ENCODE data around the gene MOCOS. TPM values are rescaled to one million over a fixed set of nuclear protein-coding genes. Genes with fewer than 3 reads are reported as not detected.

The MOCOS gene
- total and polyA plus RNA-seq, 2 donors (not counting 1 experiment from before 2014, with no cell fraction given): 0.01 to 0.05 TPM

DNA sequence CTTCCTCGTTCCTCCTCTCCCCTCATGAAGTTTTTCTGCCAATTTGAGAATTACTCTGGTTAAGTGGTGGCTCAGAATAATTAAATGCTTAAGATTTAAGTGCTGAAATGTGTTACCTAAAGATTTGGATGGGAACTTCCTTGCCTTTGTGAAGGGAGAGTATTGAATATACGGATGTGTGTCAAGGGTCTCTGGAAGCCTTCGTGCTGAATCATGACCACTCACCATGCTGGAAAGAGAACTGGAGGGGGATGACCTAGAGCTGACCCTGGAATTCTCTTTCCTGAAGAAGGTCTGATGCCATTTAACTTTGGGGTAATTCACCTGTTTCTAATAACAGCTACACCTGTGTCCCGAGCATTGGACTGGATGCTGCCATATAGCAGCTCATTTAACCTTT is 2.2 kb downstream of the MOCOS start:
- Mint-ChIP-seq H3K9me3 (ENCODE audit: insufficient read depth) (no peaks in the 10 kb centered on the region), H3K27ac (no peak overlapping the region), H3K4me1 (peaks cover 36% of the 10 kb centered on the region), H3K27me3 (peaks cover 31% of the 10 kb centered on the region), H3K4me3 (no peak overlapping the region)
- Histone ChIP-seq H3K4me3 (ENCODE audit: control extremely low read depth in 1 of 5, extremely low read depth in 1 of 5, insufficient read depth in 1 of 5, low read depth in 2 of 5, low read length in 4 of 5) (no peak overlapping the region), H3K9ac (ENCODE audit: low read length) (no peak overlapping the region), H3K4me1 (ENCODE audit: control insufficient read depth in 2 of 2, insufficient read depth in 2 of 2, low read length in 2 of 2) (peaks cover 26 to 31% of the 10 kb centered on the region in 2 donors), H2AFZ (ENCODE audit: insufficient read depth, low read depth, low read length, poor library complexity, severe bottlenecking) (no peak overlapping the region), H4K20me1 (ENCODE audit: control insufficient read depth, insufficient read depth, low read length, poor library complexity, severe bottlenecking) (no peaks in the 10 kb centered on the region), H3K36me3 (replicated peaks in 1 of 2; ENCODE audit: control extremely low read depth in 1 of 2, control insufficient read depth in 1 of 2, extremely low read depth in 1 of 2, insufficient read depth in 2 of 2, low read length in 1 of 2) (no peaks in the 10 kb centered on the region), H3K27ac (ENCODE audit: low read length in 2 of 2) (no peak overlapping the region), H3K79me2 (ENCODE audit: control insufficient read depth, insufficient read depth, low read length) (no peaks in the 10 kb centered on the region), H3K27me3 (replicated peaks in 1 of 4; ENCODE audit: control extremely low read depth in 1 of 4, control insufficient read depth in 3 of 4, insufficient read depth in 4 of 4, low read length in 3 of 4) (peaks cover 0 to 22% (median 10%) of the 10 kb centered on the region in 4 experiments), H3K9me3 (ENCODE audit: control extremely low read depth in 1 of 3, control insufficient read depth in 2 of 3, insufficient read depth in 1 of 3, low read length in 2 of 3) (peaks cover 0 to 11% (median 0%) of the 10 kb centered on the region in 3 donors), H3K4me2 (replicated peaks; ENCODE audit: low read depth, low read length, poor library complexity, severe bottlenecking) (no peak overlapping the region)
- POLR2A ChIA-PET: no interaction called here
- ATAC-seq (ENCODE audit: low read depth) (no peak), DNase-seq (no peak)
- TF ChIP-seq, protein P1, sequence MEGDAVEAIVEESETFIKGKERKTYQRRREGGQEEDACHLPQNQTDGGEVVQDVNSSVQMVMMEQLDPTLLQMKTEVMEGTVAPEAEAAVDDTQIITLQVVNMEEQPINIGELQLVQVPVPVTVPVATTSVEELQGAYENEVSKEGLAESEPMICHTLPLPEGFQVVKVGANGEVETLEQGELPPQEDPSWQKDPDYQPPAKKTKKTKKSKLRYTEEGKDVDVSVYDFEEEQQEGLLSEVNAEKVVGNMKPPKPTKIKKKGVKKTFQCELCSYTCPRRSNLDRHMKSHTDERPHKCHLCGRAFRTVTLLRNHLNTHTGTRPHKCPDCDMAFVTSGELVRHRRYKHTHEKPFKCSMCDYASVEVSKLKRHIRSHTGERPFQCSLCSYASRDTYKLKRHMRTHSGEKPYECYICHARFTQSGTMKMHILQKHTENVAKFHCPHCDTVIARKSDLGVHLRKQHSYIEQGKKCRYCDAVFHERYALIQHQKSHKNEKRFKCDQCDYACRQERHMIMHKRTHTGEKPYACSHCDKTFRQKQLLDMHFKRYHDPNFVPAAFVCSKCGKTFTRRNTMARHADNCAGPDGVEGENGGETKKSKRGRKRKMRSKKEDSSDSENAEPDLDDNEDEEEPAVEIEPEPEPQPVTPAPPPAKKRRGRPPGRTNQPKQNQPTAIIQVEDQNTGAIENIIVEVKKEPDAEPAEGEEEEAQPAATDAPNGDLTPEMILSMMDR (IDR thresholded peaks at IDR 0.05): no peak
- TF ChIP-seq EZH2 (IDR thresholded peaks at IDR 0.05; ENCODE audit: borderline replicate concordance, insufficient read depth, low read depth, low read length, poor library complexity, severe bottlenecking): no peak
- WGBS (ENCODE audit: insufficient coverage): 94% methylated on average over 3 of the region's 4 CpGs
- CTCF ChIA-PET: interaction anchor here (1.2 kb wide), 1 partner anchor 95 kb away, joined by 4 read pairs; no protein-coding TSS in a partner anchor
- intact Hi-C loops (cut with micrococcal nuclease): no loop called here

DNA sequence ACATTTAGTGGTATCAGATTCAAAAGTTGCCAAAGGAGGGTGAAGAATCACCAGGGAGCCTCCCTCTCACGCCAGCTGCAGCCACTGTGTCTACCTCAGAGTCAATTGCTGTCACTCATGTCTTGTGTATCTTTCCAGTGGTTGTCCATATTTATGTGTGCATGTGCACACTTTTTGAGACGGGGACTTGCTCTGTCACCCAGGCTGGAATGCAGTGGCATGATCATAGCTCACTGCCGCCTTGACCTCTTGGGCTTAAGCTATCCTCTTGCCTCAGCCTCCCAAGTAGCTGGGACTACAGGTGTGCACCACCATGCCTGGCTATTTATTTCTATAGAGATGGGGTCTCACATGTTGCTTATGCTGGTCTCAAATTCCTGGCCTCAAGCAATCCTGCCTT is 4.0 kb downstream of the MOCOS start:
- peaks cover 0 to 11% (median 0%) of the 10 kb centered on the region in 3 donors for H3K9me3 ChIP-seq (ENCODE audit: control extremely low read depth in 1 of 3, control insufficient read depth in 2 of 3, insufficient read depth in 1 of 3, low read length in 2 of 3)
- H4K20me1 ChIP-seq (ENCODE audit: control insufficient read depth, insufficient read depth, low read length, poor library complexity, severe bottlenecking): no peaks in the 10 kb centered on the region
- peaks cover 19% of the 10 kb centered on the region for H3K4me1 Mint-ChIP-seq
- no peak overlapping the region for H2AFZ ChIP-seq (ENCODE audit: insufficient read depth, low read depth, low read length, poor library complexity, severe bottlenecking)
- no peak for ATAC-seq (ENCODE audit: low read depth)
- H3K9ac ChIP-seq (ENCODE audit: low read length): no peak overlapping the region
- H3K4me3 ChIP-seq (ENCODE audit: control extremely low read depth in 1 of 5, extremely low read depth in 1 of 5, insufficient read depth in 1 of 5, low read depth in 2 of 5, low read length in 4 of 5): no peak overlapping the region
- H3K27me3 ChIP-seq (replicated peaks in 1 of 4; ENCODE audit: control extremely low read depth in 1 of 4, control insufficient read depth in 3 of 4, insufficient read depth in 4 of 4, low read length in 3 of 4): peaks cover 0 to 22% (median 10%) of the 10 kb centered on the region in 4 experiments
- no peaks in the 10 kb centered on the region for H3K79me2 ChIP-seq (ENCODE audit: control insufficient read depth, insufficient read depth, low read length)
- no peak overlapping the region for H3K27ac Mint-ChIP-seq
- intact Hi-C loops (cut with micrococcal nuclease): no loop called here
- TF ChIP-seq EZH2 (IDR thresholded peaks at IDR 0.05; ENCODE audit: borderline replicate concordance, insufficient read depth, low read depth, low read length, poor library complexity, severe bottlenecking): no peak
- CTCF ChIA-PET: no interaction called here
- DNase-seq: no peak
- H3K27me3 Mint-ChIP-seq: peaks cover 34% of the 10 kb centered on the region
- peaks cover 15 to 17% of the 10 kb centered on the region in 2 donors for H3K4me1 ChIP-seq (ENCODE audit: control insufficient read depth in 2 of 2, insufficient read depth in 2 of 2, low read length in 2 of 2)
- no peak overlapping the region for H3K4me2 ChIP-seq (replicated peaks; ENCODE audit: low read depth, low read length, poor library complexity, severe bottlenecking)
- POLR2A ChIA-PET: no interaction called here
- no peak overlapping the region for H3K4me3 Mint-ChIP-seq
- no peaks in the 10 kb centered on the region for H3K9me3 Mint-ChIP-seq (ENCODE audit: insufficient read depth)
- no peaks in the 10 kb centered on the region for H3K36me3 ChIP-seq (replicated peaks in 1 of 2; ENCODE audit: control extremely low read depth in 1 of 2, control insufficient read depth in 1 of 2, extremely low read depth in 1 of 2, insufficient read depth in 2 of 2, low read length in 1 of 2)
- no peak overlapping the region for H3K27ac ChIP-seq (ENCODE audit: low read length in 2 of 2)
- WGBS (ENCODE audit: insufficient coverage): 100% methylated on average over 1 of the region's 3 CpGs
